ENCODE data around the gene LHFPL6. TPM values are rescaled to one million over a fixed set of nuclear protein-coding genes. Genes with fewer than 3 reads are reported as not detected.

LHFPL6 gene
- total RNA-seq, 2 donors from 2014 or later = 0.53 to 2.8 TPM

- peaks cover 16% of the 10 kb centered on the region for H3K4me1 Mint-ChIP-seq
- no peak overlapping the region for H3K4me3 Mint-ChIP-seq
- H3K27ac Mint-ChIP-seq = peak overlapping the region; percentile 92
- Histone ChIP-seq H3K4me3 (ENCODE audit: low read length) (no peak overlapping the region), H3K9ac (ENCODE audit: extremely low read depth, low read length, poor library complexity, severe bottlenecking) (no peak overlapping the region), H3K4me1 (ENCODE audit: control insufficient read depth, insufficient read depth, low read length) (peaks cover 3% of the 10 kb centered on the region), H3K9me3 (ENCODE audit: control insufficient read depth, low read length) (no peaks in the 10 kb centered on the region), H3K27ac (ENCODE audit: low read depth, low read length) (peak overlapping the region; percentile 73), H3K27me3 (ENCODE audit: control insufficient read depth, insufficient read depth, low read length, poor library complexity, severe bottlenecking) (no peaks in the 10 kb centered on the region), H3K36me3 (ENCODE audit: control insufficient read depth, insufficient read depth, low read length) (no peaks in the 10 kb centered on the region)
- H3K9me3 Mint-ChIP-seq = no peaks in the 10 kb centered on the region
- TF ChIP-seq CTCF (conservative IDR thresholded peaks at IDR 0.05) = no peak
- H3K36me3 Mint-ChIP-seq (ENCODE audit: low read depth) = no peaks in the 10 kb centered on the region
- H3K27me3 Mint-ChIP-seq (ENCODE audit: insufficient read depth) = no peaks in the 10 kb centered on the region
- WGBS, 2 experiments (ENCODE audit: insufficient coverage in 1 of 2, insufficient read length in 1 of 2) = 87 to 88% methylated on average over 7 to 8 of the region's 8 CpGs
- no peak for DNase-seq
These were observed 36.6 kb downstream of the LHFPL6 start for GRCh38 chr13:39566216-39566869.

- no peak overlapping the region for H3K4me3 ChIP-seq (ENCODE audit: low read length)
- Mint-ChIP-seq H3K9me3 (no peaks in the 10 kb centered on the region), H3K4me1 (peaks cover 16% of the 10 kb centered on the region), H3K36me3 (ENCODE audit: low read depth) (no peaks in the 10 kb centered on the region), H3K4me3 (no peak overlapping the region), H3K27me3 (ENCODE audit: insufficient read depth) (no peaks in the 10 kb centered on the region), H3K27ac (peak overlapping the region; percentile 92)
- H3K9me3 ChIP-seq (ENCODE audit: control insufficient read depth, low read length) = no peaks in the 10 kb centered on the region
- no peaks in the 10 kb centered on the region for H3K27me3 ChIP-seq (ENCODE audit: control insufficient read depth, insufficient read depth, low read length, poor library complexity, severe bottlenecking)
- TF ChIP-seq CTCF (conservative IDR thresholded peaks at IDR 0.05) = no peak
- H3K9ac ChIP-seq (ENCODE audit: extremely low read depth, low read length, poor library complexity, severe bottlenecking) = no peak overlapping the region
- peak; percentile 77 for DNase-seq
- peaks cover 3% of the 10 kb centered on the region for H3K4me1 ChIP-seq (ENCODE audit: control insufficient read depth, insufficient read depth, low read length)
- no peaks in the 10 kb centered on the region for H3K36me3 ChIP-seq (ENCODE audit: control insufficient read depth, insufficient read depth, low read length)
- 44 to 100% methylated on average over 1 to 6 of the region's 6 CpGs for WGBS, 2 experiments (ENCODE audit: insufficient coverage in 1 of 2, insufficient read length in 1 of 2)
- peak overlapping the region; percentile 73 for H3K27ac ChIP-seq (ENCODE audit: low read depth, low read length)
These were observed 37.7 kb downstream of the LHFPL6 start for GRCh38 chr13:39565036-39565949.

GRCh38 chr13:39563470-39563735 is 39.6 kb downstream of the LHFPL6 start:
- H3K4me3 Mint-ChIP-seq = no peak overlapping the region
- H3K36me3 ChIP-seq (ENCODE audit: control insufficient read depth, insufficient read depth, low read length) = no peaks in the 10 kb centered on the region
- peaks cover 23% of the 10 kb centered on the region for H3K4me1 Mint-ChIP-seq
- DNase-seq = no peak
- H3K9me3 ChIP-seq (ENCODE audit: control insufficient read depth, low read length) = no peaks in the 10 kb centered on the region
- no peak overlapping the region for H3K27ac Mint-ChIP-seq
- no peaks in the 10 kb centered on the region for H3K27me3 ChIP-seq (ENCODE audit: control insufficient read depth, insufficient read depth, low read length, poor library complexity, severe bottlenecking)
- H3K9me3 Mint-ChIP-seq = no peaks in the 10 kb centered on the region
- H3K4me1 ChIP-seq (ENCODE audit: control insufficient read depth, insufficient read depth, low read length) = peaks cover 3% of the 10 kb centered on the region
- no peak overlapping the region for H3K27ac ChIP-seq (ENCODE audit: low read depth, low read length)
- no peak overlapping the region for H3K9ac ChIP-seq (ENCODE audit: extremely low read depth, low read length, poor library complexity, severe bottlenecking)
- no peak for TF ChIP-seq CTCF (conservative IDR thresholded peaks at IDR 0.05)
- no peaks in the 10 kb centered on the region for H3K27me3 Mint-ChIP-seq (ENCODE audit: insufficient read depth)
- H3K4me3 ChIP-seq (ENCODE audit: low read length) = no peak overlapping the region
- no peaks in the 10 kb centered on the region for H3K36me3 Mint-ChIP-seq (ENCODE audit: low read depth)
- 100% methylated on average over 1 of the region's 1 CpG for WGBS, 2 experiments (ENCODE audit: insufficient coverage in 1 of 2, insufficient read length in 1 of 2)
